DMS 273 treated with DMSO at 0.1 percent for 48 hours (cell line): Measurements from ENCODE around the gene TCF7L2.

Source experiments
- DNase-seq: peaks from one replicate; lab custom pipeline; 2025; lab: John Stamatoyannopoulos, UW

TCF7L2 gene

DNA sequence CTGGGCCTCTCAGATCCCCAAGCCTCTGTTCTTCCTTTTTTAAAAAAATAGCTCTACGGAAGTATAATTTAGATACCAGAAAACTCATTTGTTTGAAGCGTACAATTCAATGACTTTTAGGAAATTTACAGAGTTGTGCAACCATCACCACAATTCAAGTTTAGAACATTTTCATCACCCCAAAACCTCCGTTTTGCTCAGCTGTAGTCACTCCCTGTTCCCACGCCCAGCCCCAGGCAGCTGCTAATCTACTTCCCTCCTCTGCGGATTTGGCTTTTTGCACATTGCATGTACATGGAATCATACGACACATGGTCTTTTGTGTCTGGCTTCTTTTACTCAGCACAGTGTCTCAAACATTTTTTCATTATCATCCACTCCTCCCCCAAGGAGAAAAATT is 229.2 kb downstream of the TCF7L2 start:
- no peak for DNase-seq

DNA sequence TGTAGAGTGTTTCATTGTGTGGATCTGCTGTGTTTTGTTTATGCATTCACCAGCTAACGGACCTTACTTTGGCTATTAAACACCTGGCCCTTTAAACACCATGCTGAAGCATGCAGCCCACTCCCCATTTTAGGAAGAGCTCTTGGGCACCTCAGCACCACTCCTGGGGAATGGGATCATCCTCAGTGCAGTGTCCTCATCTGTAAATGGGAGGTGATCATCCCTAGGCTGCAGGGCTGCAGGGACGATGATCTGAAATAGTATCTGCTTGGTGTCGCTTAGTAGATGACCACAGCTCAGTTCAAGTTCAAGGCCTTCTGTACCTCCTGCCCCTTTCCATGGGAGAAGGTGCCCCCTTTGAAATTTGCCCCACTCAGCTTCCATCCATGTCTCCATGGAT is 229.9 kb downstream of the TCF7L2 start:
- DNase-seq = no peak

DNA sequence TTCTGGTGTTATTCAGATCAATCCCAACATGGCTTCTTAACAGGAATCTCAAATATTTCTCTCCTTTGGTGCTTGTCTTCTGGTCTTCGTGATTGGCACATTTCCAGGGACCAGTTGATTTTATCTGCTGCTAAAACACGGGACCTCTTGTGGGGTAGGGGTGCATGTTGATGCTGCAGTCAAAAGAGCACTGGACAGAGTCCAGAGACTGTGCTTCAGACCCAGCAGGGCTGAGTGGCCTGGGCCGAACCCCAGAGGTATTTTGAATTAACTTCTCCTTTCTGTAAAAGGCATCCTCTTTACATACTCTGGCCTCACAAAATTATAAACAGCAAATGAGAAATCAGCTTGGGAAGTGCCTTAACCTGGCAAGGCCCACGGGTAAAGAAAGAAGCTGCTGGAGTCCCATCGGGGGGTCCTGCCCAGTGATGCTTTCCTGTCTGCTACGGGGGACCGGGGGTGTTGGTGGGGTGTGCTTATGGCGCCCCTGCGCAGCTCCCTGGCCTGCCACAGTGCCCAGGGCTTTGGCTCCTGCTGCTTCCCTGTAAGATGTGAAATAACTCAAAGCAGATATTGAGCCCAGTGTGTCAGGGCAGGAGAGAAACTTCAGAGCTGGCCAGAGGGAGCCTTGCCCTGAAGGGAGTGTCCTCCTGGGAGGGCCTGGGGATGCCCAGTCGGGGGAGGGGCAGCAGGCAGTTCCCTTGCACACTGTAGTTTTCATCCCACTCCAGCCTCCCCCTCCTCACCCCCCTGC is 230.5 kb downstream of the TCF7L2 start:
- no peak for DNase-seq

DNA sequence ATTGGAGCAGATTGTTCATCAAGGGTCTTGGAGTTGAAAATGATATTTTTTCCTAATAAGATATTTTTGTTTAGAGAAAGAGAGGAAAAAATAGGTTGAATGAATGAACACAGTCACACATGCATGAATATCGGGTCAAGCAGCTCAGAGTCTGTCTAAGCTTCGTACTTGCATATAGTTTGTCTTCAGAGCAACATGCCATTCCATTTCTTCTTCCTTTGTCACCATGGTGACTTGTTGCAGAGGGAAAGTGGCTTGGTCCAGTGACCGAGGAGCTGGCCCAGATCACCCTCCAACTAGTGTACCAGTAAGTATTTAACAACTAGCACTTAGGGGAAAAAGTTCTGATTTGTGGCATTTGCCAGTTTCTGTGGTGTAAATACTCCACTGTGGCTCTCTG is 232.1 kb downstream of the TCF7L2 start:
- no peak for DNase-seq

DNA sequence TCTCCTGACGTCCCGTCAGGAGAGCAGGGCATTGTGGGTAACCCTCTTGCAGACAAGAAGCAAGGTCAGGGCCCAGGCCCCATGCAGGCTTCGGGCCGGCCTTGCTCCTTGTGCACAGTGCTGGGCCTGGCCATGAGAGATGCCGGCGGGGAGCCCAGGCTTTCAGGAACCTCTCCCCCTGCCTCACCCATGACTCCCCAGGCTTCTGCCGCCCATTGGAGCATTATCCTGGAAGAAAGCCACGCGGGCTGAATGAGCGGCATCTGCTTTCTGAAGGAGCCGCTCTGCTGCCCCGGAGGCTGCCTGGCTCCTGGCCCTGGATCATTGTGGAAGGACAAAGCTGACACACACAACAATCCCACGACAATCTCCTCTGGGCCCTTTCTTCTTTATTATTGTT is 233.5 kb downstream of the TCF7L2 start:
- DNase-seq = no peak

DNA sequence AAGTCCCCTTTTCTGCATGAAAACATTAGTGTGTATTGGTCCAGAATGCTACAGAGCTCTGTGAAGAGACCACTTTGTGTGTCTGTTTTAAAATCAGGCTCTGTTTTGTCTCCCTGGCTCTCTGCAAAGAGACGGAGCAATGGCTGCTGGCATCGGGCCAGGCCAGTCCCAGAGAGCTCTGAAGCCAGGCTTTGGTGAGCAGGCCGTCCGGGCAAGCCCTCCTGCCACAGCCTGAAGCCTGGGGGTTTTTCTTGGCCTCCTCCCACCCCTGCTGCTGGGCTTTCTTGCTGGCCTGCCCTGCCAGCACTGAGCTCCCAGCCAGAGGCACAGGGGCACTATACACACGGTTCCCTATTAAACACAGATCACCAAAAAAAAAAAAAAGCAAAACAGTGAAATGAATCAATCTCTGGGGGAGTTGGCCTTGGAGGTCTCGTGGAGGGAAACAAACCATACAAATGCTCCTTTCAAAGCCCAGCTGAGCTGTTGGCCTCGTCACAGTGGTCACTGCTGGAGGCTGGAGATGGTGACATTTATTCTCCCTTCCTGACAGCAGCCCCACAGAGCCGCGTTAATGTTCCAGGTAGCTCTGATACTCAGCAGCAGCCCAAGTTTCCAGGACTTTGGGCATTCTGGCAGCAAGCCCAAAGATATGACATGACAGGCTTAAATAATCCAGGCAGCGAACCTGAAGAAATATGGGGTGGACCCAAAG is 237.2 kb downstream of the TCF7L2 start:
- DNase-seq = no peak

DNA sequence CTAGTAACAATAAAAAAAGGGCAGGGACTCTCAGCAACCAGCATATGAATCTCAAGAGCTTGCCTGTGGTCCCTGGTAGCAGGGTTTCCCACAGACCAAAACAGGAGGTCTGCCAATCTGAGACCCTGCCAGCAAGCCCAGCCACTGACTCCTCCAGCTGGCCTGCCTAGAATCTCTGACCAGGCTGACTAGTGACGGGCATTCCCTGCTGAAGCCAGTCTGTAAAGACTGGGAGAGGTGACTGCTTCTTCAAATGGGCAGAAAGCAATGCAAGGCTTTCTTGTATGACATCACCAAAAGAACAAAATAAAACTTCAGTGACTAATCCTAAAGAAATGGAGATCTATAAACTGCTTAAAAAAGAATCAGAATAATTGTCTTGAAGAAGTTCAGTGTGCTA is 249.4 kb downstream of the TCF7L2 start:
- DNase-seq = no peak

DNA sequence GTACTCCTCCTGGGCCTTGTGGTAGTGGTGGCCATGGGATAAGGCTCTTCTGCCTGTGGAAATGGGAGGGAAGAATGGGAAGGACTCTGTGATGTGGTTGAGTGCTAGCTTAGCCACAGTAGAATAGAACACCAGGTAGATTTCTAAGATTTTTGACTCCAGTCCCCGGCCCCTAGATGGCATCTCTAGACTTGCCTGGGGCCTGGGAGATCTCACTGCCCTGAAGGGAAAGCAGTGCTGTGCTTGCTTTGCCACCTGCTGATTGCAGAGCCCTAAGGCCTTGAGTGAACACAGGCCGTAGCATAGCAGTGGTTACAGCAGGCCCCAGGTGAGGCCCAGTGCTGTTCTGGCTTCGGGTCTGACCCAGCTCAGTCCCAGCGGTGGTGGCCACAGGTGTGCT is 252.0 kb downstream of the TCF7L2 start:
- no peak for DNase-seq

- no peak for DNase-seq
Observed at GRCh38 chr10:113207924-113208323, 257.9 kb downstream of the TCF7L2 start.

DNA sequence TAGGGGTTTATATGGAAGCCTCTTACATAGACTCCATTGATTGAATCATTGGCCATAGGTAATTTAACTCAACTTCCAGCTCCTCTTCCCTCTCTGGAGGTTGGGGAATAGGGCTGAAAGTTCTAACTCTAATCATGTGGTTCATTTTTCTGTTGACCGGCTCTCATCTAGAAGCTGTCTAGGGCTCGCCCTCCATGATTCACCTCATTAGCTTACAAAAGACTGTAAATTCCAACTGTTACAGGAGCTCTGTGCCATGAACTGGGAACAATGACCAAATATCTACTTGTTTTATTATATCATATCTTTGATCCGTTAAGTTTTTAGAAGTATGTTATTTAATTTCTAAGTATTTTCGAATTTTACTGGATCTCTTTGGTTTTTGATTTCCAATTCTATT is 263.0 kb downstream of the TCF7L2 start:
- DNase-seq = no peak

DNA sequence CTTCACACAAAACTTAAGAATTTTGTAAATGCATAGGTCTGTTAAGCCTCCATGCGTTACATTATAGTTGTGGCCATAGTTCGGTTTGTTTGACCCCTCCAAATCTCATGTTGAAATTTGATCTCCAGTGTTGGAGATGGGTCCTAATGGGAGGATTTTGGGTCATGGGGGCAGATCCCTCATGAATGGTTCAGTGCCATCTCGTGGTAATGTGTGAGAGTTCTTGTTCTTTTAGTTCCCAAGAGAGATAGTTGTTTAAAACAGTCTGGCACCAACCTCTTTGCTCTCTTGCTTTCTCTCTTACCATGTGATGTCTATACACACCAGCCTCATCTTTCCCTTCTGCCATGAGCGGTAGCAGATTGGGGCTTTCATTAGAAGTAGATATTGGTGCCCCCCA is 264.3 kb downstream of the TCF7L2 start:
- DNase-seq = no peak

- no peak for DNase-seq
Observed at GRCh38 chr10:113216102-113216501, 266.1 kb downstream of the TCF7L2 start.
